Measurements from ENCODE around the gene NRXN3. TPM values are rescaled to one million over a fixed set of nuclear protein-coding genes. Genes with fewer than 3 reads are reported as not detected.

Gene NRXN3
- total RNA-seq, 1 experiment from 2014 or later: not detected

GRCh38 chr14:78227248-78228077, 57.3 kb downstream of the NRXN3 start:
- ATAC-seq: no peak

More at GRCh38 chr14:78227248-78228077, 57.3 kb downstream of the NRXN3 start:
- ChIA-PET POLR2A (no interaction called here), CTCF (interaction anchor here (0.5 kb wide), 1 partner anchor 8 kb away, joined by 3 read pairs; no protein-coding TSS in a partner anchor)
- no TSS peak for BruUV-seq (replicated peaks)
- TF ChIP-seq SIN3A (IDR thresholded peaks at IDR 0.05; ENCODE audit: borderline replicate concordance, insufficient read depth, low read depth, low read length) (no peak), TCF7L2 (IDR thresholded peaks at IDR 0.05; ENCODE audit: low read depth, low read length) (no peak), CTCF (IDR thresholded peaks at IDR 0.05) (no peak), REST (IDR thresholded peaks at IDR 0.05; ENCODE audit: insufficient read depth in 1 of 2, low read depth in 2 of 2, low read length in 1 of 2) (no peak), POLR2AphosphoS5 (IDR thresholded peaks at IDR 0.05; ENCODE audit: low read depth, low read length) (no peak)
- no peaks in the 10 kb centered on the region for H3K36me3 ChIP-seq (ENCODE audit: control insufficient read depth, insufficient read depth, low read length)
- in situ Hi-C loops (cut with HindIII; ENCODE audit: low pct_unique_long_range_greater_than_20kb, low sequenced_read_pairs) (no loop called here), intact Hi-C loops (cut with micrococcal nuclease; ENCODE audit: unreplicated experiment) (no loop called here)
- H3K27me3 ChIP-seq (ENCODE audit: control insufficient read depth, insufficient read depth, low read length): no peaks in the 10 kb centered on the region; the same call in 1 of the 2 replicates
- DNase-seq (ENCODE audit: low read depth, low spot score): no peak
- no peaks in the 10 kb centered on the region for H3K4me1 ChIP-seq (ENCODE audit: control insufficient read depth, insufficient read depth, low read length)
- no peaks in the 10 kb centered on the region for H3K9me3 ChIP-seq (ENCODE audit: control insufficient read depth, insufficient read depth, low read depth, low read length)
- no peak overlapping the region for H3K27ac ChIP-seq (ENCODE audit: low read length)
- H3K4me3 ChIP-seq (ENCODE audit: low read depth in 2 of 2, low read length in 2 of 2): no peak overlapping the region

Data from Panc1 (cell line).